ENCODE measurements around the gene CHID1.

- TF ChIP-seq, protein P1, sequence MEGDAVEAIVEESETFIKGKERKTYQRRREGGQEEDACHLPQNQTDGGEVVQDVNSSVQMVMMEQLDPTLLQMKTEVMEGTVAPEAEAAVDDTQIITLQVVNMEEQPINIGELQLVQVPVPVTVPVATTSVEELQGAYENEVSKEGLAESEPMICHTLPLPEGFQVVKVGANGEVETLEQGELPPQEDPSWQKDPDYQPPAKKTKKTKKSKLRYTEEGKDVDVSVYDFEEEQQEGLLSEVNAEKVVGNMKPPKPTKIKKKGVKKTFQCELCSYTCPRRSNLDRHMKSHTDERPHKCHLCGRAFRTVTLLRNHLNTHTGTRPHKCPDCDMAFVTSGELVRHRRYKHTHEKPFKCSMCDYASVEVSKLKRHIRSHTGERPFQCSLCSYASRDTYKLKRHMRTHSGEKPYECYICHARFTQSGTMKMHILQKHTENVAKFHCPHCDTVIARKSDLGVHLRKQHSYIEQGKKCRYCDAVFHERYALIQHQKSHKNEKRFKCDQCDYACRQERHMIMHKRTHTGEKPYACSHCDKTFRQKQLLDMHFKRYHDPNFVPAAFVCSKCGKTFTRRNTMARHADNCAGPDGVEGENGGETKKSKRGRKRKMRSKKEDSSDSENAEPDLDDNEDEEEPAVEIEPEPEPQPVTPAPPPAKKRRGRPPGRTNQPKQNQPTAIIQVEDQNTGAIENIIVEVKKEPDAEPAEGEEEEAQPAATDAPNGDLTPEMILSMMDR (IDR thresholded peaks at IDR 0.05) = no peak
- TF ChIP-seq EP300 (IDR thresholded peaks at IDR 0.05) = no peak
Observed at GRCh38 chr11:862696-863022, 48.0 kb downstream of the CHID1 start.

Data from stomach (tissue), 4 donors.